ENCODE measurements around the gene SCAMP4. TPM values are rescaled to one million over a fixed set of nuclear protein-coding genes. Genes with fewer than 3 reads are reported as not detected.

The SCAMP4 gene
- total RNA-seq, 3 donors from 2014 or later, result 57.2 to 61.3 (median 59.8) TPM

- no peak for ATAC-seq
- TF ChIP-seq CTCF (IDR thresholded peaks at IDR 0.05), result no peak
- Histone ChIP-seq H3K4me3 (no peak overlapping the region), H3K36me3 (ENCODE audit: low read depth) (peaks cover 1% of the 10 kb centered on the region), H3K4me1 (ENCODE audit: low read depth) (no peaks in the 10 kb centered on the region), H3K9me3 (no peaks in the 10 kb centered on the region)
- no peak for DNase-seq
- intact Hi-C loops (cut with DNase I, micrococcal nuclease), result no loop called here
These were observed 12.7 kb downstream of the SCAMP4 start for GRCh38 chr19:1917926-1918325.

GRCh38 chr19:1918975-1919374 is 13.8 kb downstream of the SCAMP4 start:
- Histone ChIP-seq H3K9me3 (no peaks in the 10 kb centered on the region), H3K36me3 (ENCODE audit: low read depth) (peaks cover 4% of the 10 kb centered on the region), H3K4me1 (ENCODE audit: low read depth) (no peaks in the 10 kb centered on the region), H3K4me3 (no peak overlapping the region)
- intact Hi-C loops (cut with DNase I, micrococcal nuclease), result no loop called here
- no peak for DNase-seq
- TF ChIP-seq CTCF (IDR thresholded peaks at IDR 0.05), result no peak
- no peak for ATAC-seq

GRCh38 chr19:1920644-1921043 is 15.4 kb downstream of the SCAMP4 start:
- peaks cover 4% of the 10 kb centered on the region for H3K36me3 ChIP-seq (ENCODE audit: low read depth)
- no peak overlapping the region for H3K4me3 ChIP-seq
- TF ChIP-seq CTCF (IDR thresholded peaks at IDR 0.05), result no peak
- no peak for DNase-seq
- no peaks in the 10 kb centered on the region for H3K9me3 ChIP-seq
- ATAC-seq, result no peak
- H3K4me1 ChIP-seq (ENCODE audit: low read depth), result no peaks in the 10 kb centered on the region
- intact Hi-C loops (cut with DNase I, micrococcal nuclease), result loop anchor here in 1 of 2 donors (10.0 kb wide), 1 partner anchor 154 kb away; no protein-coding TSS in a partner anchor

GRCh38 chr19:1921326-1921725 is 16.1 kb downstream of the SCAMP4 start:
- intact Hi-C loops (cut with DNase I, micrococcal nuclease), result loop anchor here in 1 of 2 donors (10.0 kb wide), 1 partner anchor 153 kb away; no protein-coding TSS in a partner anchor
- Histone ChIP-seq H3K36me3 (ENCODE audit: low read depth) (peaks cover 4% of the 10 kb centered on the region), H3K4me1 (ENCODE audit: low read depth) (no peaks in the 10 kb centered on the region), H3K4me3 (no peak overlapping the region), H3K9me3 (no peaks in the 10 kb centered on the region)
- TF ChIP-seq CTCF (IDR thresholded peaks at IDR 0.05), result no peak
- DNase-seq (no peak), ATAC-seq (no peak)

- H3K36me3 ChIP-seq (ENCODE audit: low read depth), result peaks cover 4% of the 10 kb centered on the region
- H3K9me3 ChIP-seq, result no peaks in the 10 kb centered on the region
- DNase-seq, result no peak
- no peak for TF ChIP-seq CTCF (IDR thresholded peaks at IDR 0.05)
- intact Hi-C loops (cut with DNase I, micrococcal nuclease), result loop anchor here in 1 of 2 donors (10.0 kb wide), 1 partner anchor 153 kb away; no protein-coding TSS in a partner anchor
- no peak overlapping the region for H3K4me3 ChIP-seq
- ATAC-seq, result no peak
- H3K4me1 ChIP-seq (ENCODE audit: low read depth), result no peaks in the 10 kb centered on the region
These were observed 16.6 kb downstream of the SCAMP4 start for GRCh38 chr19:1921825-1922224.

GRCh38 chr19:1922803-1923202 is 17.6 kb downstream of the SCAMP4 start:
- Histone ChIP-seq H3K4me1 (ENCODE audit: low read depth) (no peaks in the 10 kb centered on the region), H3K9me3 (no peaks in the 10 kb centered on the region), H3K4me3 (no peak overlapping the region), H3K36me3 (ENCODE audit: low read depth) (peaks cover 4% of the 10 kb centered on the region)
- intact Hi-C loops (cut with DNase I, micrococcal nuclease), result loop anchor here in 1 of 2 donors (10.0 kb wide), 1 partner anchor 152 kb away; no protein-coding TSS in a partner anchor
- ATAC-seq (no peak), DNase-seq (no peak)
- TF ChIP-seq CTCF (IDR thresholded peaks at IDR 0.05), result no peak

All from mucosa of descending colon (tissue), 3 donors.